ENCODE data around the gene KLF16.
A peak's percentile ranks its signal among the peaks of the same experiment; 100 is the strongest.

The KLF16 gene

GRCh38 chr19:1866693-1867348 lies 3.4 kb upstream of the KLF16 start:
- no peak for DNase-seq

- DNase-seq = no peak
Observed at GRCh38 chr19:1865172-1866010, 2.0 kb upstream of the KLF16 start.

- peak; percentile 88 for DNase-seq
Observed at GRCh38 chr19:1864480-1865171, 1.2 kb upstream of the KLF16 start.

GRCh38 chr19:1863638-1864479 lies 480 bp upstream of the KLF16 start:
- peak; percentile 95 for DNase-seq

GRCh38 chr19:1862424-1863327 lies 703 bp downstream of the KLF16 start:
- DNase-seq = no peak

GRCh38 chr19:1862068-1862423 lies 1.3 kb downstream of the KLF16 start:
- DNase-seq = no peak

DNA sequence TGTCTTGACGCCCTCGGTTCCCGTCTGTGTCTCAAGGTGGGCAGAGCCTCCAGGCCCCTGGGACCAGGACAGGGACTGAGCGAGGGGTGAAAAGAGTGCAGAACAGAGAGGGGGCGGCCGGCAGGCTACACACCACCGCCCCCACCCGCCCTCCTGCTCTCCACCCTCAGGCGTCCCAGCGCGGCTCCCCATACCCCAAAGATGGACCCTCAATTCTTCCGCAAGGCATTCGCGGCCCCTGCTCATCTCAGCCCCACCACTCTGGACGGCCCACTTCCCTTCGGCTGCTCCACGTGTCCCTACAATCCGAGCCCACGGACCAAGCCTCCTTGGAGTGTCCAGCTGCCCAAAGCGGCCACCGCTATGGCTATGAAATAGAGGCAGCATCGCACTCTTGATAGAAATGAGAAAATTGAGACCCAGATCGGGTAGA lies 1.8 kb downstream of the KLF16 start:
- DNase-seq = no peak

DNA sequence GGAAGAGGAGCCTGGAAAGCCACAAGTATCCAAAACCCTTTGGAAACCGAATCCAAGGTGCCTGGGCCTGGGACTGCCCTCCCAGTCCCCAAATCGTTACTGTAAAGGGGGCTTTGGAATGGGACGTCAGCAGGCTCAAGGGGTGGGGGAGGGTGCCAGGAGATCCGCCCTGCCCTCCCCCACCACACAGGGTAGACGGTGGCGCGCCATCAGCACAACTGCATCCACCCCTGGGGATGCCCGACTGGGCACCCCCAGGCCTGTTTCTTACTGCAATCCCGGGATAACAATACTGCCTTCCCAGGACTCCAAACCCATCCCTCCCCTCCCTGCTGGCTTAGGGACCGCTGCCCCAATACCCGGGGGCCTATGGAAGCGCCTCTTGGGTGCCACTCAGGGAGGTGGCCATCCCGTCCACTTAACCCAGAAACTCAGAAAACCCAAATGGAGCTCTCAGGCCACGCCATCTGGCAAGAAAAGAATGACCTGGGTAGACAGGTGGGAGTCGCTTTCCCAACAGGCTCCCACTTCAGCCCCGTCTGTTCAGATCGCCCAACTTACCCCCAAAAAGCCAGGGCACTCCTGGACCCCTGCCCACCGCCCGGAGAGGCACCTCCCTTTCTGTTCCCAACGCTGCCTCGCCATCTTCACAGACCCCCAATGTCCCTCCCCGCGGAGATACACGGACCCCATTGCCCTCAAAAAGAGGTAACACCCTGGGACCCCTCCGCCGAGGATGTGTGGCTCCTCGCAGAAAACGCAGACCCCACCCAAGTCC lies 2.4 kb downstream of the KLF16 start:
- no peak for DNase-seq

DNA sequence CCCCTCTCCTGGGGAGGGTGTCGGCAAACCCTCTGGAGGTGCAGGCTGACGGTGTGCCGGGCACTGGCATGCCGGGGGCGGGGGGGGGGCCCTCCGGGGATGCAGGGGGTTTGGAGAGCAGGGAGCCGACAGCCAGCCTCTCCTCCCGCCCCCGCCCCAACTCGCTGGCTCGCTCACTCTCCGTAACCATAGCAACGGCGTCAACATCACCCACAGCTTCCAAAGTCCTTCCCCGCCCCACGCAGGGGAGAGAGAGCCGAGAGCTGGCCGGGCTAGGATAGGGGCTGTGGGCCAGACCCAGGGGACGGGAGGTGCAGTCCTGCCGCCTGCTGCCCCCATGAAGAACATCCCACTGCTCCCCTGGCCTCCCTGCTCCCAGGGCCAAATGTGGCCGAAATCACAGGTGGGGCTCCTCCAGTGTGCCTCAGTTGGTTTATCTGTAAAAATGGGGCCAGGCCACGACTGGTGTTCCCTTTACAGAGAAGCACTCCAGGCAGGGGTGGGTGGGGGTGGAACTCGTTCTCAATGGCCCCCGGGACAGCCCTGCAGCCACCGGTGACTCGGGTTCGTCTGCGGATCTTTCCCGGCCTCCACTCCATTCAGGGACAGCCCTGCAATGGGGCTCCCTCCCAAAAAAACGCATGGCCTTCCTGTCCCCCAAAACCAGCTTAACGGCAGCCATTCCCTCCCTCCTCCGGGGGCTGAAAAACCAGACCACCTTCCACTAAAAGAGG lies 3.2 kb downstream of the KLF16 start:
- peak; percentile 78 for DNase-seq

- no peak for DNase-seq
Observed at GRCh38 chr19:1859331-1859781, 4.0 kb downstream of the KLF16 start.

DNA sequence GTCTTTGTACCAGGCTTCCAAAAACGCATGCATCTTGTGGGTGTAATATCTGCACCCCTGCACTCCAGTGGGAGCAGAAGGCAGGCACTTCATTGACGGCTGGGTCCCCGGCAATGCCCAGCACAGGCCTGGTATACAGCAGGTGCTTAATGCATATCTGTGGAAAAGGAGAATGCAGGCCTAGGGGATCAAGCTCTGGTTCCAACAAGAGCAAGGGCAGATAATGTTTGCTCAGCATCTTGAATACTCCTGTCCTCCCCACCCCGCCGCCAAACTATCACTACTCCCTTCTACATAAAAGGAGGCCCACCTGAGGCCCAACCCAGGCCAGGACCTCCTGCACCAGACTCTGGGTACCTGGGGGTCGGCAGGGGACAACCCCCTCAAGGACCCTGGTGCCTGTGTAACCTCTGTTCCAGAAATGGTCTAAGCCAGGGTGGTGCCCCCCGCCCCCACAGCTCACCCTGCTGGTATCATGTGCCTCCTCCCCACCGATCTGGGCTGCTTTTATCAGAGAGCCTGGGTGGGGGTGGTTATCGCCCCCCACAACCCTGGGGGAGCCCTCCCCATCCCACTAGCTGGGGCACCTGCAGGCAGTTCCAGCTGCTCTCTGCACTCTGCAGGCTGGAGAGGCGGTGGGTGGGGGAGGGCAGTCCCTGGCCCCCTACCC lies 4.8 kb downstream of the KLF16 start:
- no peak for DNase-seq

DNA sequence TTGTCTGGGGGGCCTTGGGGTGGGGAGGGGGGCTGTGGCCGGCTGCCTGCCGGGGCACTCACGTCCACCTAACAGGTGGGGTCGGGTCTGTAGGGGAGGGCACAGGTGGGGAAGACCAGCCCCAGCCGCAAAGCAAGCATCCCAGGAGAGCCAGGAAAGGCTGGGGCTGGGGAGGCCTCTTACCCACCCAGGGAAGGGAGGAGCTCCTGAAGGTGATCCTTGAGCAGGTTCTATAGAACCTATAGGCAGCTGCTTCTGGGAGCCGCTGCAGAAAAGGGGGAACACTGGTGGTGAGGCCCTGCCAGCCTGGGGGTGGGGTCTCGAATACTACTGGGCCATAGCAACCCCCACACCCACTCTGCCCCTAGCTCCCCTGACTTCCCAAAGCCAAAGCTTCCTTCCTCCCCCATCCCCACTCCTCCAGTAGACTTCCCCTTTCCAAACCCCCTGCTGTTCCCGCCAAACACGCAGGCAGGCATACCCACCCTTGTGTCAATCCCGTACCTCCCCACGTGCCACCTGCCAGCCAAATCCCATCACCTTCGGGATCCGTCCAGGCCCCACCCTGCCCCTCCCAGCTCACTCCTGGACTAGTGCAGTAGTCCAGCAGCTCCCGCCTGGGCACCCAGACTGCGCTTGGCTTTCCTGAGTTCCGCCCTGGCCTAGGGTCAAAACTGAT lies 5.6 kb downstream of the KLF16 start:
- no peak for DNase-seq

DNA sequence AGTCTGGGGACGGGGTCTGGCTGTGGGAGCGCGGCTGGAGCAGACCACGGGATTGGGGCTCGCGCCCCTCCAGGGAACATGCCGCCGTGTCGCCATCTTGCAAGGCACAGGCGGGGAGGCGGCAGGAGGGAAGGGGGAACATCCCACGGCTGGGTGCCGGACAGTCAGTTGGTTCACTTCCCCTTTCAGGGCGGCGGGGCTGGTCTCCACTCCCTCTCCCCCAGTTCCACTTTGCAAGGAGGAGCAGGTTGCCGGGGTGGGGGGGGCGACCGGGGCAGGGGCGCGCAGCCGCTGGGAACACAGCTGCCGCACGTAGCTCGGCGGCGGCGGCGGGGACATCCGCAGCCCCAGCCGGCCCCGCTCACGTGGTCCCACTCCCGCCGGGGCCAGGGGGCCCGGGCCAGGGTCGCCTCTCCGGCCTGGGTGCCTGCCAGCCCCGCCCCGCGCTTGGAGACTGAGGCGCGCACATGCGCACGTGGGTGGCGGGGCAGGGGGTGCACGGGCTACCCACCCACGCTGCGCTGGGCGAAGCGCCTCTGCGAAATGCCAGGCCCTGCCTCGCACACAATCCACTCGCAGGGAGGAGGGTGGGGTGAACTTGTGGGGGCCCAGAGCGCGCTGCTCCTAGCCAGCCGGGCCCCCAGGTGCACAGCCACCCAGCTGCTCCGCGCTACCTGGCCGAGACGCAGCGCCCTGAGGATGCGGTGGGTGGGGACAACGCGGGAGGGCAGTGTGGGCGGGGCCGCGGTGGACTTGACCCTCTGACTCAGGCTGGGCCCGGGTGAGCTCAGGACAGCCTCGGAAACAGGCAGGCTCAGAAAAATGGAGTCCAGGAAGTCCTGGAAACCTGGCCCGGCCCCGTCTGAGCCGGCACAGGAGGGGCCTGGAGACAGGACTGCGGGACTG lies 6.4 kb downstream of the KLF16 start:
- peak; percentile 93 for DNase-seq

DNA sequence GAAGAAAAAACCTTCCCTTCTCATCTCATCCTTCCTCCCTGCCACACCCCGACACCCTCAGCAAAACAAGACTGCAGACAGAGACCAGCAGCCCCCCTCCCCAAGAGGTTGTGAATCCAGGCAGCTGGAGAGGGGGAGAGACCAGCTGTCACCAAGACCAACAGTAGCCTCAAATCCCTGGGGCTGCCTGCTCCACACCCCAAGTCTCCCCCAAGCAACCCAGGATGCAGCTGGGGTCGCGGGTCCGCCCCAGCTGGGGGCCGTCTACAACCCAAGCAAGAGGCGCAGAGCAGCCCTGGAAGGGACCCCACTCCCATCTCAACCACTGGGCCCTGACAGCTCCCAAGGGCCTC lies 7.1 kb downstream of the KLF16 start:
- DNase-seq = no peak

- no peak for DNase-seq
Observed at GRCh38 chr19:1855828-1856255, 7.5 kb downstream of the KLF16 start.

- DNase-seq = peak; percentile 97
Observed at GRCh38 chr19:1855040-1855827, 8.1 kb downstream of the KLF16 start.

DNA sequence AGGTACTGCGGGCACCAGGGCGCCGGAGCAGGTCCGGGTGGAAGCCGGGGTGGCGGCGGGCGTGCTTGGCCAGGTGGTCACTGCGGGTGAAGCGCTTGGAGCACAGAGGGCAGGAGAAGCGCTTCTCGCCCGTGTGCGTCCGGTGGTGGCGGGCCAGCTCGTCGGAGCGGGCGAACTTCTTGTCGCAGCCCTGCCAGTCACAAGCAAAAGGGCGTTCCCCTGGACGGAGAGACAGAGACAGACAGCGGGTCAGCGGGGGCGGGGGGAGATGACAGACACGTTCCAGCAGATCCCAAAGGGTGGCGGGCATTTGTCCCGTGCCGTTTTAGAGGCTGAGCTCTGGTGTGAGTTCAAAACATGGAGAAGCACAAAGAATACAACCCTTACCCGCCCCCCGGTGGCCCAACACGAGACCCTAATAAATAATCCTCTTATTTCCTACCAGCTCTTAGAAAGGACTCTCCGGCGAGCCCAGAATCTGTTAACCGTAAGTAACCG lies 8.8 kb downstream of the KLF16 start:
- peak; percentile 72 for DNase-seq
